CD14-positive monocyte (primary cell): ENCODE measurements around the gene FCGBP. TPM values are rescaled to one million over a fixed set of nuclear protein-coding genes. Genes with fewer than 3 reads are reported as not detected.
A peak's percentile ranks its signal among the peaks of the same experiment; 100 is the strongest.

Experiments used
- DNase-seq, 3 donors: peaks; one replicate each; pipeline ENCODE4 v3.0.0-alpha.2; 2011 to 2022
- H2AFZ ChIP-seq: 2 replicates; pipeline ENCODE4 v1.6.0; 2012; ENCODE audit warnings: mild to moderate bottlenecking, low read depth, low read length, inconsistent platforms; ENCODE audit not compliant: insufficient read depth, poor library complexity, severe bottlenecking
- H3K27ac ChIP-seq, 2 donors: 1 replicate in 1 of 2; 2 replicates in 1 of 2; pipeline ENCODE4 v1.5.1; 2012 to 2013; ENCODE audit warnings: low read length in 2 of 2, control low read depth in 1 of 2, inconsistent platforms in 1 of 2, low read depth in 1 of 2, mild to moderate bottlenecking in 1 of 2
- H3K27me3 ChIP-seq, 2 donors: one replicate each; pipeline versions ENCODE4 v1.6.0 to v1.6.1; 2011 to 2013; ENCODE audit warnings: low read length in 2 of 2; ENCODE audit not compliant: control insufficient read depth in 2 of 2, insufficient read depth in 2 of 2
- H3K36me3 ChIP-seq, 2 donors: replicated peaks in 1 of 2; 1 replicate in 1 of 2; 2 replicates in 1 of 2; pipeline versions ENCODE4 v1.5.1 to v1.6.1; 2012 to 2013; ENCODE audit warnings: low read length in 2 of 2, control low read depth in 1 of 2, inconsistent platforms in 1 of 2, mild to moderate bottlenecking in 1 of 2; ENCODE audit not compliant: insufficient read depth in 2 of 2, control insufficient read depth in 1 of 2
- H3K4me1 ChIP-seq, 2 donors: 1 replicate in 1 of 2; 2 replicates in 1 of 2; pipeline versions ENCODE4 v1.5.1 to v1.6.1; 2012 to 2013; ENCODE audit warnings: low read length in 2 of 2, control low read depth in 1 of 2, inconsistent platforms in 1 of 2, mild to moderate bottlenecking in 1 of 2, moderate library complexity in 1 of 2; ENCODE audit not compliant: insufficient read depth in 2 of 2, control insufficient read depth in 1 of 2
- H3K4me2 ChIP-seq: replicated peaks from 2 replicates; pipeline ENCODE3; 2012; ENCODE audit warnings: low read length, moderate library complexity, mild to moderate bottlenecking; ENCODE audit not compliant: poor library complexity, severe bottlenecking; ENCODE audit errors: extremely low read depth
- H3K4me3 ChIP-seq, 3 experiments: fragments of 200-600 bp in 1 of 3; sonication (generic) in 1 of 3; replicated peaks in 1 of 3; 1 replicate in 2 of 3; 2 replicates in 1 of 3; pipeline ENCODE4 v1.5.1; 2011 to 2013; ENCODE audit warnings: low read length in 3 of 3, mild to moderate bottlenecking in 3 of 3, control low read depth in 2 of 3, low read depth in 2 of 3, inconsistent platforms in 1 of 3, moderate library complexity in 1 of 3
- H3K79me2 ChIP-seq: 2 replicates; pipeline ENCODE4 v1.6.0; 2012; ENCODE audit warnings: mild to moderate bottlenecking, control low read depth, inconsistent platforms, low read length, moderate library complexity; ENCODE audit not compliant: insufficient read depth
- H3K9ac ChIP-seq: 2 replicates; pipeline ENCODE4 v1.6.0; 2017; ENCODE audit warnings: low read length, mild to moderate bottlenecking; ENCODE audit not compliant: insufficient read depth, poor library complexity, severe bottlenecking
- H3K9me3 ChIP-seq, 2 donors: replicated peaks in 1 of 2; 1 replicate in 1 of 2; 2 replicates in 1 of 2; pipeline versions ENCODE4 v1.5.1 to v1.6.1; 2012 to 2013; ENCODE audit warnings: low read length in 2 of 2, control low read depth in 1 of 2; ENCODE audit not compliant: control insufficient read depth in 1 of 2, insufficient read depth in 1 of 2
- H4K20me1 ChIP-seq: 2 replicates; pipeline ENCODE4 v1.6.0; 2012; ENCODE audit warnings: mild to moderate bottlenecking, low read length, control low read depth, moderate library complexity; ENCODE audit not compliant: insufficient read depth
- H3K27ac Mint-ChIP-seq, 7 donors: one replicate each; pipeline ENCODE4 v1.8.0; 2020; ENCODE audit warnings: mild to moderate bottlenecking in 7 of 7, mixed read lengths in 7 of 7, moderate library complexity in 6 of 7, inconsistent platforms in 2 of 7
- H3K27me3 Mint-ChIP-seq, 3 donors: one replicate each; pipeline ENCODE4 v1.8.0; 2021 to 2022; ENCODE audit warnings: low read depth in 3 of 3, mild to moderate bottlenecking in 3 of 3, mixed read lengths in 3 of 3, moderate library complexity in 3 of 3, inconsistent platforms in 1 of 3
- H3K36me3 Mint-ChIP-seq, 2 donors: one replicate each; pipeline ENCODE4 v1.8.0; 2020; ENCODE audit warnings: mixed read lengths in 2 of 2, inconsistent platforms in 1 of 2, mild to moderate bottlenecking in 1 of 2
- H3K4me1 Mint-ChIP-seq: one replicate; pipeline ENCODE4 v1.8.0; 2020; ENCODE audit warnings: mild to moderate bottlenecking, mixed read lengths
- H3K4me3 Mint-ChIP-seq, 2 donors: one replicate each; pipeline ENCODE4 v1.8.0; 2020; ENCODE audit warnings: mild to moderate bottlenecking in 2 of 2, mixed read lengths in 2 of 2, moderate library complexity in 1 of 2
- H3K9me3 Mint-ChIP-seq, 7 donors: one replicate each; pipeline ENCODE4 v1.8.0; 2020 to 2022; ENCODE audit warnings: mixed read lengths in 7 of 7, mild to moderate bottlenecking in 6 of 7, moderate library complexity in 6 of 7, inconsistent platforms in 2 of 7
- WGBS: methylation state at CpG from one replicate; pipeline ENCODE4 v1.1.5; 2013; ENCODE audit warnings: missing lambda C conversion rate; ENCODE audit not compliant: insufficient coverage; 5-methylcytosine and 5-hydroxymethylcytosine counted together
- intact Hi-C, 2 donors: fragments of 100-400 bp; cut with micrococcal nuclease; formaldehyde crosslinking; loops; one replicate each; pipeline versions ENCODE4 v1.15.0 to v1.15.1; 2023
- polyA plus RNA-seq, 3 donors: library from polyadenylated mRNA; depleted of rRNA in 1 of 3; unstranded in 2 of 3; stranded (reverse) in 1 of 3; fragments of 300-500 nt in 2 of 3; fragments of >200 nt in 1 of 3; fragmentation: Illumina TruSeq in 2 of 3; gene quantifications; 1 replicate in 2 of 3; 2 replicates in 1 of 3; pipeline ENCODE4 v1.2.3, GENCODE V29; 2012 to 2021
- TF ChIP-seq, protein P1 (sequence below): fragments of 200-600 bp; IDR thresholded peaks from one replicate; pipeline ENCODE4 v1.8.0; 2022; ENCODE audit warnings: antibody characterized with exemption, mild to moderate bottlenecking

Gene FCGBP
- polyA plus RNA-seq, 3 donors = 0.07 to 0.29 TPM; not detected in 1

- Histone ChIP-seq H3K79me2 (no peaks in the 10 kb centered on the region), H3K9me3 (no peaks in the 10 kb centered on the region), H3K4me2 (peak overlapping the region; percentile 76), H3K27ac (no peak overlapping the region), H3K9ac (no peak overlapping the region), H3K4me1 (peaks cover 39 to 40% of the 10 kb centered on the region in 2 donors), H3K36me3 (no peaks in the 10 kb centered on the region), H4K20me1 (no peaks in the 10 kb centered on the region), H2AFZ (no peak overlapping the region), H3K4me3 (peak overlapping the region in 1 of 3 experiments; percentile 57), H3K27me3 (peaks cover 44 to 47% of the 10 kb centered on the region in 2 donors)
- Mint-ChIP-seq H3K36me3 (peaks cover 10 to 18% of the 10 kb centered on the region in 2 donors), H3K9me3 (peaks cover 0 to 10% (median 6%) of the 10 kb centered on the region in 7 donors), H3K4me3 (peak overlapping the region in 1 of 2 donors; percentile 85), H3K27me3 (peaks cover 61 to 69% (median 62%) of the 10 kb centered on the region in 3 donors), H3K27ac (peak overlapping the region in 6 of 7 donors; percentile 45 to 87 (median 60)), H3K4me1 (peaks cover 37% of the 10 kb centered on the region)
- TF ChIP-seq, protein P1, sequence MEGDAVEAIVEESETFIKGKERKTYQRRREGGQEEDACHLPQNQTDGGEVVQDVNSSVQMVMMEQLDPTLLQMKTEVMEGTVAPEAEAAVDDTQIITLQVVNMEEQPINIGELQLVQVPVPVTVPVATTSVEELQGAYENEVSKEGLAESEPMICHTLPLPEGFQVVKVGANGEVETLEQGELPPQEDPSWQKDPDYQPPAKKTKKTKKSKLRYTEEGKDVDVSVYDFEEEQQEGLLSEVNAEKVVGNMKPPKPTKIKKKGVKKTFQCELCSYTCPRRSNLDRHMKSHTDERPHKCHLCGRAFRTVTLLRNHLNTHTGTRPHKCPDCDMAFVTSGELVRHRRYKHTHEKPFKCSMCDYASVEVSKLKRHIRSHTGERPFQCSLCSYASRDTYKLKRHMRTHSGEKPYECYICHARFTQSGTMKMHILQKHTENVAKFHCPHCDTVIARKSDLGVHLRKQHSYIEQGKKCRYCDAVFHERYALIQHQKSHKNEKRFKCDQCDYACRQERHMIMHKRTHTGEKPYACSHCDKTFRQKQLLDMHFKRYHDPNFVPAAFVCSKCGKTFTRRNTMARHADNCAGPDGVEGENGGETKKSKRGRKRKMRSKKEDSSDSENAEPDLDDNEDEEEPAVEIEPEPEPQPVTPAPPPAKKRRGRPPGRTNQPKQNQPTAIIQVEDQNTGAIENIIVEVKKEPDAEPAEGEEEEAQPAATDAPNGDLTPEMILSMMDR = no peak
- WGBS = no CpG with 5 or more reads among the region's 7 CpGs
- DNase-seq = no peak
- intact Hi-C loops = no loop called here
These were observed 19.5 kb upstream of the FCGBP start for GRCh38 chr19:39953915-39954314.

GRCh38 chr19:39951686-39952085 is 17.3 kb upstream of the FCGBP start:
- peaks cover 48 to 52% of the 10 kb centered on the region in 2 donors for H3K27me3 ChIP-seq
- Mint-ChIP-seq H3K36me3 (peaks cover 10 to 18% of the 10 kb centered on the region in 2 donors), H3K9me3 (peaks cover 0 to 13% (median 7%) of the 10 kb centered on the region in 7 donors), H3K4me3 (peak overlapping the region in 1 of 2 donors; percentile 85), H3K27ac (peak overlapping the region in 1 of 7 donors; percentile 9), H3K4me1 (peaks cover 45% of the 10 kb centered on the region), H3K27me3 (peaks cover 74 to 78% (median 74%) of the 10 kb centered on the region in 3 donors)
- intact Hi-C loops = no loop called here
- TF ChIP-seq, protein P1 = no peak
- H3K36me3 ChIP-seq = no peaks in the 10 kb centered on the region
- no peak overlapping the region for H3K4me2 ChIP-seq
- no peaks in the 10 kb centered on the region for H3K79me2 ChIP-seq
- H3K4me1 ChIP-seq = peaks cover 51 to 58% of the 10 kb centered on the region in 2 donors
- H3K9ac ChIP-seq = no peak overlapping the region
- no peak overlapping the region for H3K27ac ChIP-seq
- peak; percentile 41 to 77 (median 58) for DNase-seq
- WGBS = no CpG with 5 or more reads among the region's 3 CpGs
- H2AFZ ChIP-seq = no peak overlapping the region
- H4K20me1 ChIP-seq = no peaks in the 10 kb centered on the region
- H3K4me3 ChIP-seq = no peak overlapping the region
- no peaks in the 10 kb centered on the region for H3K9me3 ChIP-seq
